A673 (cell line): ENCODE results near the gene SCD5.

ENCODE experiments used
- EZH2 ChIP-seq: fragments of 200-600 bp; sonication (generic); IDR thresholded peaks from 2 replicates; pipeline ENCODE4 v1.6.1; 2017; ENCODE audit warnings: borderline replicate concordance, low read depth, mild to moderate bottlenecking, mixed read lengths, antibody characterized with exemption, low read length; ENCODE audit not compliant: poor library complexity, severe bottlenecking
- TF ChIP-seq, protein P1 (sequence below): fragments of 300-800, 200-600 bp; sonication (generic); conservative IDR thresholded peaks from 2 replicates; pipeline ENCODE4 v1.5.1; 2017; ENCODE audit warnings: low read depth, mild to moderate bottlenecking, antibody characterized with exemption, low read length, moderate library complexity, mixed read lengths

DNA sequence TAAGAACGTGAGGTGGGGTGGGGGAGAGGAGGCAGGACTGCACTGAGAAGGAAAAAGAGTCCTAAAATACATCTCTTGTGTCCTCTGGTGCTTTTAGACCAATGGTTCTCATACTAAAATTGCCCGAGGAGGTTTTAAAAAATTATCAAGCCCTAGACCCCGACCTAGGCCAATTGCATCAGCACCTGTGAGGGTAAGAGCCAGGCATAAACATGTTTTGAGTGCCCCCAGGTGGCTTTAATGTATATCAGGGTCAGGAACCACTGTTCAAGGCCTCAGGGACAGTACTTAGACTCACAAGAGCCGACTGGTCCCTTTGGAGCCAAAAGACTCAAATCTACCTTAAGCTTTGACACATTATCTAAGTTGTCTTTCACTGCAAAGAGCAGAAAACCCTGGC is 199.3 kb downstream of the SCD5 start:
- TF ChIP-seq, protein P1, sequence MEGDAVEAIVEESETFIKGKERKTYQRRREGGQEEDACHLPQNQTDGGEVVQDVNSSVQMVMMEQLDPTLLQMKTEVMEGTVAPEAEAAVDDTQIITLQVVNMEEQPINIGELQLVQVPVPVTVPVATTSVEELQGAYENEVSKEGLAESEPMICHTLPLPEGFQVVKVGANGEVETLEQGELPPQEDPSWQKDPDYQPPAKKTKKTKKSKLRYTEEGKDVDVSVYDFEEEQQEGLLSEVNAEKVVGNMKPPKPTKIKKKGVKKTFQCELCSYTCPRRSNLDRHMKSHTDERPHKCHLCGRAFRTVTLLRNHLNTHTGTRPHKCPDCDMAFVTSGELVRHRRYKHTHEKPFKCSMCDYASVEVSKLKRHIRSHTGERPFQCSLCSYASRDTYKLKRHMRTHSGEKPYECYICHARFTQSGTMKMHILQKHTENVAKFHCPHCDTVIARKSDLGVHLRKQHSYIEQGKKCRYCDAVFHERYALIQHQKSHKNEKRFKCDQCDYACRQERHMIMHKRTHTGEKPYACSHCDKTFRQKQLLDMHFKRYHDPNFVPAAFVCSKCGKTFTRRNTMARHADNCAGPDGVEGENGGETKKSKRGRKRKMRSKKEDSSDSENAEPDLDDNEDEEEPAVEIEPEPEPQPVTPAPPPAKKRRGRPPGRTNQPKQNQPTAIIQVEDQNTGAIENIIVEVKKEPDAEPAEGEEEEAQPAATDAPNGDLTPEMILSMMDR: no peak
- no peak for TF ChIP-seq EZH2
